ENCODE measurements around the gene SDCBP2.
A peak's percentile ranks its signal among the peaks of the same experiment; 100 is the strongest.

Gene SDCBP2

DNA sequence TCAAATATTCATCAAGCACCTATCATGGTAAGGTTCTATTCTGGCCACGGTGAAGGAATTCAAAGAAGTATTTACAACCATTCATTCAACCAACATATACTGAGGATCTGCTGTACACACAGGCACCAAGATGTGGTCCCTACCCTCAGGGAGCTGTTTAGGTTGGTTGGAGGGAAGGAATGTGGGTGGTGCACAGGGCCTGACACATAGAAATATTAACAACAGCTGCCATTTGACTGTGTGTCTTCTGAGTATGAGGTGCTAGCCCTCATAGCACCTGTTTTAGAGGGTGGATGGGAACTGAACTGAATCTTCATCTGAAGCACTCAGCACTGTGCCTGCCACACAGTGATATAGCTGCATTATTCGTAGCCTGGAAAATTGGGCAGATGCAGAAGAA is 55.6 kb downstream of the SDCBP2 start:
- no peak for DNase-seq (ENCODE audit: low read depth in 2 of 2)

DNA sequence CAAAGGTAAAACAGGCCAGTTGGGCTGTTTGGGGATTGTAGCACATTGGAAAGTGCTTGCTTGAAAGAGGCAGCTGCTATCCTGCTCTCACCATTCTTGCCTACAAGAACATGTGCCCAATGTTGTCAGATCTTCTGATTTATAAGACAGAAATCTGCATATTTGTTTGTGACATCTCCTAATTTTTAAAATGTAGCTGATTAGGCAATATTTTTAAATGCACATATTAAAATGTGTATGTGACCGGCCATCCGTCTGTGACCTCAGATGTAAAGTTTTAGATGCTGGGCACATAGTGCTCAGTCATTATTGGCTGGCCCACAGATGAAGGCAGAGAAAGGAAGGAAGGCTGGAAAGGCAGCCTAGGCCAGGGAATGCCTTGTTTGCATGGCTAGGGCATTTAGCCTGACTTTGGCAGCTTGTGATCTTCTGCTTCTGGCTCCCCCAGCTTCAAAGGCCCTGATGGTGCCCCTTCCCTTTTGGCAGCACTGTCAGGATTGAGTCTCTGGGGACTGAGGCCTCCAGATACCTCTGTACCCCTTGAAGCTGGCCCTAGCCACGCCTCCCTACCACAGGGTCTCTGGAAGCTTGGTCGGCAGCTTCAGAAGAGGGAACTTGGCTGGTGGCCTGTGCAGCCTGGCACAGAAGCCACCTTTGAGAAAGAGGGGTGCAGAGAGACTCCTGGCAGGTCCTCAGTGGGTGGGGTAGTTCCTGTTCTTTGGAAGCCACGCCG is 56.4 kb downstream of the SDCBP2 start:
- DNase-seq (ENCODE audit: low read depth in 2 of 2), result no peak

DNA sequence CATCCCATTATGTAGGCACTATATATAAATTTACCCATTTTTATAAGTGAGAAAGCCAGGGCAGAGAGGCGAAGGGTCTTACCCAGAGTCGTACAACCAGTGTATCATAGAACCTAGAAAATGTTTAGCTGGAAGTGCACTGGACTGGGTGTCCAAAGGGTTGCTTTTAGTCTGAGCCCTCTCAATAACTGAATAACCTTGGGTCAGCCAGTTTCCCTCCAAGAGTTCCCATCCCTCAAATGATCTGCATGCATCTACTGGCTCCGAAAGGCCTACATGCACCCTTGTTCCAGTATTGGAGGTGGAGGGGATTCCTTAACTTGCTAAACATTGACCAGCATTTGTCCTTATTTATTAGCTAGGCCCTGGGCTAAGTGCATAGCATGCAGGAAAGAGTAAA is 59.1 kb downstream of the SDCBP2 start:
- DNase-seq (ENCODE audit: low read depth in 2 of 2), result no peak

DNA sequence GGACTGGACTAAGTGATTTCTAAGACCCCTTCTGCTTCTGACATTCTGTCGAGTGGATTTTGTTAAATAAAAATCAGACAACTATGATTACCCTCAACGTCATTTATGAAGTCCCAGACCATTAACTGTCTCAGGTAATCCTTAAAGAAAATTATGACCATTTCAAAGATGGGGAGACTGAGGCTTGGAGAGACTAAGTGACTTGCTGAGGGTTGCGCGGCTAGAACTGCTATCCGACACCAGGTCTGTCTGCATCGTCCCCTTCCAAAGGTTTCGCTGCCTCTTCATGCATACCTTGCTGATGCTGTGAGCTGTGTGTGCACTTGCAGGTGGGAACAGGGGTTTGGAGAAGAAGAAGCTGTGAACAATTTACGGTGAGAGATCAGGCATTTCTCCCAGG is 59.7 kb downstream of the SDCBP2 start:
- DNase-seq (ENCODE audit: low read depth in 2 of 2), result no peak

DNA sequence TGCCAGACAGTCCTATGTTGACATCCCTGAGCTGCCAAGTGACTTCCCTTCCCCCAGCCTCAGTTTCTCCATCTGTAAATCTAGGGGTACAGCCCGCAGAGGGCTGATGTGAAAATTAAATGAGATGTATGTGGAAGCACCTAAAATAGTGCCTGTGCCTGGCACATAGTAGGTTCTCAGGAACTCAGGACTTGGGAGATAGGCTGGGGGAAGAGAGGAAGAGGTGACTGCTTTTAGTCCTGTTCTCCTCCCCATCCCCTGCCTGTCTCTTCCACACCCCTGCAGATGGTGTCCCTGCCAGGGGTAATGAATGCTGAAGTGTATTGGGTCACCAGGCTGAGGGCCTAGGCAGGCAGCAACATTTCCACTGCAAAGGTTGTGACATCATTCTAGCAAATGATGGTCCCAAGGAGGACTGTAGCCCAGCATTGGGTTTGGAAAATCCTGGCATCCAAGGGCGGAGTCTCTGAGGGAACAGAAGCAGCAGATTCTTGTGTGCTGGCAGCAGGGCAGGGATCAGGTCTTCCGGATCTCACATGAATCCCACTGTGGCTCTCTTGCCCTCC is 61.0 kb downstream of the SDCBP2 start:
- no peak for DNase-seq (ENCODE audit: low read depth in 2 of 2)

DNA sequence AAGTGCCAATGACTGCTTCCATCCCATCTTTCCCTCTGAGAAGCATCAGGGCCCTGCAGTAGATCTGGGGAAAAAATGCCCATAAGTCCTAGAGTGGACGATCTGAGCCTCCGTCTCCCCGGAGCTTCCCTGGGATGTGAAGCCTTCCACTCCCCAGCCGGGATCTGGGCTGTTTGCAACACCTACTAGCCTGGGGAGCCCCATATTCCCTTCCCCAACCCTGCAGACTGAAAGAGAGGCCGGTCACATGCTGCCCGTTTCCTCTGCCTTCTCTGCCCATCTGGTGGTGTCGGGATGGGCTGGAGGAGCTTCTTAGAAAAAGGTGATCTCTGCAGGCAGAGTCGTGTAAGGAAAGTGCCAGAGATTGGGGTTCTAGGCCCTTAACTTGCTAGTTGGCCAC is 61.8 kb downstream of the SDCBP2 start:
- no peak for DNase-seq (ENCODE audit: low read depth in 2 of 2)

DNA sequence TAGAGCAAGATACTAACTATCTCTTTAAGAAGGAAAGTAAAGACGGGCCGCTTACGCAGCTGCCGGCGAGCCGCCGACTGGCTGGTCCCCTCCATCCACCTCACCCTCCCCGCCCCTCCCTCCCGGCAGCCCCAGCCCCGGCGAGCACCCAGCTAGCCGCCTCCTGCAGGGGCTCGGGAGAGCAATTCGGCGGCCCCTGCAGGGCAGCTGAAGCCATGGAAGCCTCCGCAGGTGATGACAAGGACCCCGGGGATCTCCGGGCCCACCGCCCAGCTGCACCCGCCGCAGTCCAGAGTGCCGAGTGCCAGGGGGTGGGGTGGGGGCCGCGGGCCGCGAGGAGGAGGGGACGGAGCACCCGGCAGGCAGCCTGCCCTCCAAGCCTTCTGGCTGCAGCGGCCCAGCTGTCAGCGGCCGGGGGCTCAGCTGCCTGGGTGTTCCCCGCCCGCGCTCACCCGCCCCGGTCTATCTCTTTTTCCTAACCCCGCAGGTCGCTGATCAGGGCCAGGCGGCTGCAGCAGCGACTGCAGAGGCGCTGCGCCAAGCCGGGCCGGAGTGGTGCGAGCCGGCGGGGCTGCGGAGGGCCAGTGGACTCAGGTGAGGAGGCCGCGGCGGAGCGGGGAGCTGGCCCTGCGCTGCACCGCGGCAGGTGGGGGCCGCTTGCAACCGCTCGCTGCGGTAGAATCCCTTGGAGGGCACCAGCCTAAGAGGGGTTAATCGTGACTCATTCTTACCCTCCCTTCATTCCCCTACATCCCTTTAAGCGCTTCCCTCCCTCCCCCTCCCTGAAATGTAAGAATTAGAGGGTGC is 62.6 kb downstream of the SDCBP2 start, which contains the start of gene SNPH:
TSS of gene SNPH (plus strand) at position 128 of the 807 bp plus-strand sequence. CDS start 29,946 bp downstream, outside the sequence.
- peak; percentile 44 to 63 for DNase-seq (ENCODE audit: low read depth in 2 of 2)

DNA sequence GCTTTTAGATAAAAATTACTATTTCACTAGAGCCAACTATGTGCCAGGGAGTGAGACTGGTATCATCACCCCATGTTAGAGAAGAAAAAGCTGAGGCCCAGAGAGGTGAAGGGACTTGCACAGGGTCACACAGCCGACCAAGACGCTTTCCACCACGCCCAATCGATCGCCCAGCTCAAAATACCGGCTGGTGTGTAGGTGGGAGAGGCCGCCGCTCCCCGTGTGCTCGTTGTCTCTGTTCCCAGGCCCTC is 63.1 kb downstream of the SDCBP2 start:
- no peak for DNase-seq (ENCODE audit: low read depth in 2 of 2)

DNA sequence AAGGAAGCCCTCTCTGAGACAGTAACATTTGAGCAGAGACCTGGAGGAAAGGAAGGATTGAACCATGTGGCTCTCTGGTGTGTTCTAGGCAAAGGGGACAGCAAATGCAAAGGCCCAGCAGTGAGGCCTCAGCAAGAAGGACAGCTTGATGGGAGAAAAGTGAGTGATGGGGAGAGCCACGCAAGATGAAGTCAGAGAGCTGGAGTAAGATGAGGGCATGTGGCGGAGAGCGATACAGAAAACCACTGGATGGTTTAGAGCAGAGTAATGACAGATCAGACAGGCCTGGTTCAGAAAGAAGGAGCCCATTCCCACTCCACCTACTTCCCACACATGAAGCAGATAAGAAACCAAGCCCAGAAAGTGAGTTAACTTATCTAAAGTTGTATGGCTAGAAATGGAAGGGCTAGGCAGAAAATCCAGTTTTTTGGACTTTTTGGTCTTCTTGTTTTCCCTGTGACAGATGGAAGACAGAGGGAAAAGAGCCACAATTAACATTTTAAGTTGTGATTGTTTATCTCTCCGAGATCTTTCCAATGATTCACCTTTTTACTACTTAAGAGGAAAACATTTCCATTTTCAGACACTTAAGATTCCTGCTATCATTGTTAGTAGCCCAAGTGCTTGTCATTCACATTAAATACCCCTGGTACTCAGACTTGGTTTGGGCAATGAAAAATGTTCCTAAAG is 63.6 kb downstream of the SDCBP2 start:
- DNase-seq (ENCODE audit: low read depth in 2 of 2), result no peak

DNA sequence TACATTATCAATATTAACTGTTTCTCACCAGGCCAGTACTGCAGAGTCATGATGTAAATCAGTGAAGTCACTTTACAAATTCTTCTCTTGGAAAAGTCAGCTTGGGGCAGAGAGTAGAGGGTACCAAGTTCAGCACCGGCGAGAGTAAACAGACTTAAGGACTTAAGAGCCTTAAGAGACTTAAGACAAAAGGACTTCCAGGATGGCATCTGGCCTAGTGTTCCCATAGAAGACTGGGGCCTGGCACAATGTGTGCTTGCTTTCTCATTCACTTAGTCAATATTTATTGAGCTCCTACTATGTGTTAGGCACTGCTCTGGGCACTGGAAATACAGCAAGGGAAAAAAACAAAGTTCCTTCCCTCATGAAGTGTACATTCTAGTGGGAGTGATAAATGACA is 64.2 kb downstream of the SDCBP2 start:
- no peak for DNase-seq (ENCODE audit: low read depth in 2 of 2)

DNA sequence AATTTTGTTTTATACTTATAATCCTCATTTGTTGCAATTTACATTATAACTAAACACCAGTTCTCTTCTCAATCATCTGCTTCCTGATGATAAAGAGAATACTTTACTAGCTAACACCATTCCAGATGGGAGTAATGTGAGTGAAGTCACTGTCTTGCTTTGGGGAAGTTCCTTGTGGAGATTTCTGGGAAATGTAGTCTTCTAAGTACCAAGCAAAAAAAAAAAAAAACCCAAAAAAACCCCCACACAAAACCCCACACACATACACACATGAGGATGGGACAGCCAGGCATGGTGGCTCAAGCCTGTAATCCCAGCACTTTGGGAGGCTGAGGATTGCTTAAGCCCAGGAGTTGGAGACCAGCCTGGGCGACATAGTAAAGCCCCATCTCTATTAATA is 65.1 kb downstream of the SDCBP2 start:
- no peak for DNase-seq (ENCODE audit: low read depth in 2 of 2)

Data from stimulated activated CD4-positive, alpha-beta T cell treated with anti-CD3 and anti-CD28 coated beads, Interleukin-1b, Interleukin-23, amount 100 ng/mL, for 4 hours (primary cell).